HepG2 (cell line): ENCODE data around the gene C11orf58. TPM values are rescaled to one million over a fixed set of nuclear protein-coding genes. Genes with fewer than 3 reads are reported as not detected.

Experiments used
- ATAC-seq: fragments of 200-7000 bp; cut with Tn5 transposase; 3 replicates; pipeline ENCODE4 v1.9.1; 2020; ENCODE audit warnings: mild to moderate bottlenecking, moderate library complexity
- BruUV-seq: library from RNA; stranded (reverse); fragments of 400-500 nt; replicated peaks from 2 replicates; lab custom pipeline; 2021; lab: Mats Ljungman, UMichigan
- CTCF ChIA-PET: fragments of 300-600 bp; formaldehyde crosslinking; extraction: SDS; loops from one replicate; lab custom pipeline; 2021; ENCODE audit warnings: low total read pairs, inconsistent platforms, low intra/inter-chr PET ratio; lab: Yijun Ruan, JAX
- POLR2A ChIA-PET: fragments of 350-600 bp; sonication (Branson Sonifier 250); formaldehyde crosslinking; loops from one replicate; lab custom pipeline; 2020; ENCODE audit warnings: antibody characterized with exemption, inconsistent platforms; lab: Yijun Ruan, JAX
- DNase-seq: peaks from one replicate; pipeline ENCODE4 v3.0.0-alpha.2; 2015; ENCODE audit warnings: low spot score
- FAIRE-seq: peaks from 3 replicates; lab custom pipeline; 2011; peaks lifted over from hg19 to GRCh38; lab: Jason Lieb, UNC
- H2AFZ ChIP-seq: one replicate; pipeline ENCODE4 v1.6.1; 2011; ENCODE audit warnings: low read length, inconsistent platforms
- H3K27ac ChIP-seq: fragments of 300-600 bp; 3 replicates; pipeline ENCODE4 v1.8.0; 2011; ENCODE audit warnings: mixed run types, mild to moderate bottlenecking, mixed read lengths, low read length, inconsistent platforms; ENCODE audit not compliant: insufficient read depth; ENCODE audit errors: extremely low read length
- H3K27me3 ChIP-seq, 2 experiments: fragments of 200-600 bp in 1 of 2; 2 replicates in 1 of 2; 3 replicates in 1 of 2; pipeline versions ENCODE4 v1.6.0 to v1.8.0; 2011; ENCODE audit warnings: low read length in 2 of 2, mild to moderate bottlenecking in 2 of 2, moderate library complexity in 2 of 2, inconsistent platforms in 1 of 2; ENCODE audit not compliant: insufficient read depth in 2 of 2, control insufficient read depth in 1 of 2
- H3K36me3 ChIP-seq, 2 experiments: fragments of 200-600 bp in 1 of 2; replicated peaks in 1 of 2; 2 replicates in 1 of 2; 3 replicates in 1 of 2; pipeline versions ENCODE4 v1.5.1 to v1.8.0; 2011; ENCODE audit warnings: low read length in 2 of 2, inconsistent platforms in 1 of 2; ENCODE audit not compliant: insufficient read depth in 2 of 2, control insufficient read depth in 1 of 2
- H3K4me1 ChIP-seq: 2 replicates; pipeline ENCODE4 v1.5.1; 2012; ENCODE audit warnings: low read length, inconsistent platforms; ENCODE audit not compliant: insufficient read depth
- H3K4me2 ChIP-seq: 2 replicates; pipeline ENCODE4 v1.6.0; 2011; ENCODE audit warnings: low read depth, low read length, inconsistent platforms
- H3K4me3 ChIP-seq, 3 experiments: fragments of 200-600 bp in 1 of 3; sonication (generic), shearing (Covaris generic) in 1 of 3; replicated peaks in 1 of 3; 2 replicates each; pipeline ENCODE4 v1.5.1; 2011 to 2016; ENCODE audit warnings: low read length in 3 of 3, inconsistent platforms in 2 of 3, low read depth in 2 of 3, mild to moderate bottlenecking in 2 of 3, control low read depth in 1 of 3, mixed read lengths in 1 of 3; ENCODE audit not compliant: insufficient read depth in 1 of 3
- H3K79me2 ChIP-seq: one replicate; pipeline ENCODE4 v1.6.1; 2011; ENCODE audit warnings: low read length, inconsistent platforms; ENCODE audit not compliant: insufficient read depth
- H3K9ac ChIP-seq: 2 replicates; pipeline ENCODE4 v1.6.0; 2011; ENCODE audit warnings: mild to moderate bottlenecking, low read depth, low read length, inconsistent platforms; ENCODE audit not compliant: insufficient read depth
- H3K9me3 ChIP-seq: 2 replicates; pipeline ENCODE4 v1.5.1; 2012; ENCODE audit warnings: mild to moderate bottlenecking, low read length
- H4K20me1 ChIP-seq: 2 replicates; pipeline ENCODE4 v1.6.0; 2011; ENCODE audit warnings: inconsistent platforms, mild to moderate bottlenecking, low read length, moderate library complexity; ENCODE audit not compliant: insufficient read depth
- DPF2 ChIP-seq: sonication (generic); formaldehyde crosslinking; IDR thresholded peaks from 2 replicates; pipeline ENCODE4 v1.4.0; 2020; ENCODE audit warnings: mild to moderate bottlenecking, low read depth, missing genetic modification reagents, borderline replicate concordance
- EP300 ChIP-seq, 3 experiments: sonication (generic) in 1 of 3; formaldehyde crosslinking in 1 of 3; IDR thresholded peaks; 2 replicates each; pipeline versions ENCODE4 v1.5.1 to v1.6.1; 2011 to 2020; ENCODE audit warnings: low read depth in 2 of 3, low read length in 2 of 3, borderline replicate concordance in 1 of 3, improper control_type of control experiment in 1 of 3, mild to moderate bottlenecking in 1 of 3, missing genetic modification reagents in 1 of 3, moderate library complexity in 1 of 3
- IRF9 ChIP-seq: sonication (generic); formaldehyde crosslinking; IDR thresholded peaks from 2 replicates; pipeline ENCODE4 v1.8.0; 2022; ENCODE audit warnings: missing genetic modification reagents, mild to moderate bottlenecking, borderline replicate concordance
- NFE2L1 ChIP-seq: sonication (generic); formaldehyde crosslinking; IDR thresholded peaks from 2 replicates; pipeline ENCODE4 v1.4.0; 2020; ENCODE audit warnings: missing genetic modification reagents, mild to moderate bottlenecking, borderline replicate concordance
- PTBP1 ChIP-seq: fragments of 200-400 bp; formaldehyde crosslinking; IDR thresholded peaks from 2 replicates; pipeline ENCODE4 v1.6.1; 2018; ENCODE audit warnings: low read length, low read depth; ENCODE audit not compliant: poor library complexity, severe bottlenecking
- REPIN1 ChIP-seq: sonication (generic); formaldehyde crosslinking; IDR thresholded peaks from 2 replicates; pipeline ENCODE4 v1.8.0; 2022; ENCODE audit warnings: missing genetic modification reagents, low read depth, mild to moderate bottlenecking, borderline replicate concordance
- RXRB ChIP-seq: IDR thresholded peaks from 2 replicates; pipeline ENCODE4 v1.6.1; 2016; ENCODE audit warnings: borderline replicate concordance, missing genetic modification reagents, missing compliant biosample characterization
- SRSF4 ChIP-seq: fragments of 200-400 bp; formaldehyde crosslinking; IDR thresholded peaks from one replicate; pipeline ENCODE4 v1.6.1; 2018; ENCODE audit warnings: mild to moderate bottlenecking, low read depth, low read length, moderate library complexity; ENCODE audit not compliant: poor library complexity, severe bottlenecking
- ZNF24 ChIP-seq: fragments of 450-650 bp; IDR thresholded peaks from 2 replicates; pipeline ENCODE4 v1.6.1; 2017; ENCODE audit warnings: antibody characterized with exemption, mild to moderate bottlenecking
- ZNF883 ChIP-seq: sonication (generic); formaldehyde crosslinking; IDR thresholded peaks from 2 replicates; pipeline ENCODE4 v1.5.1; 2020; ENCODE audit warnings: mild to moderate bottlenecking, missing genetic modification reagents; ENCODE audit errors: not compliant biosample characterization
- WGBS: methylation state at CpG from one replicate; pipeline ENCODE4 v1.1.6; 2017; ENCODE audit warnings: low lambda C conversion rate; 5-methylcytosine and 5-hydroxymethylcytosine counted together
- in situ Hi-C: cut with HindIII; loops from 2 replicates; pipeline ENCODE4 v1.10.0; 2017; ENCODE audit warnings: low pct_unique_long_range_greater_than_20kb; ENCODE audit not compliant: extremely low pct_ligation_motif_present
- intact Hi-C: fragments of 100-400 bp; cut with micrococcal nuclease; formaldehyde crosslinking; loops from one replicate; pipeline ENCODE4 v1.10.0; 2022; ENCODE audit not compliant: unreplicated experiment
- polyA plus RNA-seq, 8 experiments: library from polyadenylated mRNA; depleted of rRNA in 3 of 8; stranded (reverse) in 7 of 8; unstranded in 1 of 8; fragments of >200 nt; fragmentation: Illumina TruSeq in 4 of 8; extraction: Trizol in 4 of 8; gene quantifications; 2 replicates each; pipeline versions ENCODE4 v1.2.1 to v1.2.3, GENCODE V29; 2011 to 2016; ENCODE audit warnings: low read depth in 4 of 8, missing spikeins in 1 of 8, mixed read lengths in 1 of 8; ENCODE audit not compliant: insufficient read depth in 1 of 8
- total RNA-seq, 5 experiments: library from RNA; depleted of rRNA; stranded (reverse); fragments of >200 nt; fragmentation: Illumina TruSeq; extraction: Trizol; gene quantifications; 2 replicates each; pipeline ENCODE4 v1.2.3, GENCODE V29; 2016; ENCODE audit warnings: low read depth in 1 of 5

The C11orf58 gene
- total and polyA plus RNA-seq, 2 of the 13 experiments (the other 11 are each of a cell fraction or from before 2014, with no cell fraction given) = 83.8 to 167 TPM

- H3K27ac ChIP-seq = no peak overlapping the region
- FAIRE-seq (no peak), DNase-seq (no peak), ATAC-seq (no peak)
- in situ Hi-C loops = no loop called here
- no TSS peak for BruUV-seq
- no peaks in the 10 kb centered on the region for H3K36me3 ChIP-seq
- no peak overlapping the region for H3K9ac ChIP-seq
- no peaks in the 10 kb centered on the region for H3K27me3 ChIP-seq
- H3K4me1 ChIP-seq = peaks cover 22% of the 10 kb centered on the region
- intact Hi-C loops = no loop called here
- 94% methylated on average over 4 of the region's 4 CpGs for WGBS
- TF ChIP-seq ZNF24 = no peak
- no peak for TF ChIP-seq IRF9 (CRISPR knock-in tag)
- TF ChIP-seq REPIN1 (CRISPR knock-in tag) = no peak
- TF ChIP-seq PTBP1 = no peak
- no peak for TF ChIP-seq NFE2L1
- TF ChIP-seq ZNF883 (CRISPR knock-in tag) = no peak
- TF ChIP-seq SRSF4 = no peak
- TF ChIP-seq EP300 (IDR thresholded peaks at IDR 0.05; ENCODE audit: low read depth in 2 of 2, low read length in 2 of 2) = no peak
- no peak for TF ChIP-seq EP300 (CRISPR knock-in tag; IDR thresholded peaks at IDR 0.05; ENCODE audit: borderline replicate concordance)
- TF ChIP-seq RXRB = no peak
- no peak for TF ChIP-seq DPF2 (CRISPR knock-in tag)
- H4K20me1 ChIP-seq = no peaks in the 10 kb centered on the region
- POLR2A ChIA-PET = no interaction called here
- H3K79me2 ChIP-seq = no peaks in the 10 kb centered on the region
- no peak overlapping the region for H3K4me2 ChIP-seq
- no peaks in the 10 kb centered on the region for H3K9me3 ChIP-seq
- CTCF ChIA-PET = no interaction called here
- no peak overlapping the region for H2AFZ ChIP-seq
- no peak overlapping the region for H3K4me3 ChIP-seq
Measured at GRCh38 chr11:16769386-16769785, 30.9 kb downstream of the C11orf58 start.
